GM21786 (cell line): ENCODE measurements around the gene CADM2.

Source experiments
- ATAC-seq: cut with Tn5 transposase; IDR thresholded peaks from one replicate; pipeline ENCODE4 v1.9.1; 2021; ENCODE audit not compliant: unreplicated experiment

CADM2 gene

DNA sequence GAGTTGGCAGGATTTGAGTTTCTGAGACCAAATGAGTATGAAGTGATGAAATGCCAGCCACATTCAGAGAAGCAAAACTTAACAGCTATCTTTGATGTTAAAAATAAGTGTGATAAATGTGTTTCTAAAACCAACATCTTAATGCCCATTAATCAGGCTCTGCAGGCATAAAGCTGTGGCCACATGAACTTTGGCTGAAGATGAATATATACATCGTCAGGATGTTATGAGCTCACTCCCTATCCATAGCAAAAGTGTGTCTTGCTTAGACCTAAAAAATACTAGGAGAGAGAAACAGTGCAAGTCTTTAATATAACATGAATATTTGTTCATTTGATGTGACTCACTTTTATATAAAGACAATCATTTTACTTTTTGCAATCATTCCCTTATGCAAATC lies 218.0 kb downstream of the CADM2 start:
- no peak for ATAC-seq

DNA sequence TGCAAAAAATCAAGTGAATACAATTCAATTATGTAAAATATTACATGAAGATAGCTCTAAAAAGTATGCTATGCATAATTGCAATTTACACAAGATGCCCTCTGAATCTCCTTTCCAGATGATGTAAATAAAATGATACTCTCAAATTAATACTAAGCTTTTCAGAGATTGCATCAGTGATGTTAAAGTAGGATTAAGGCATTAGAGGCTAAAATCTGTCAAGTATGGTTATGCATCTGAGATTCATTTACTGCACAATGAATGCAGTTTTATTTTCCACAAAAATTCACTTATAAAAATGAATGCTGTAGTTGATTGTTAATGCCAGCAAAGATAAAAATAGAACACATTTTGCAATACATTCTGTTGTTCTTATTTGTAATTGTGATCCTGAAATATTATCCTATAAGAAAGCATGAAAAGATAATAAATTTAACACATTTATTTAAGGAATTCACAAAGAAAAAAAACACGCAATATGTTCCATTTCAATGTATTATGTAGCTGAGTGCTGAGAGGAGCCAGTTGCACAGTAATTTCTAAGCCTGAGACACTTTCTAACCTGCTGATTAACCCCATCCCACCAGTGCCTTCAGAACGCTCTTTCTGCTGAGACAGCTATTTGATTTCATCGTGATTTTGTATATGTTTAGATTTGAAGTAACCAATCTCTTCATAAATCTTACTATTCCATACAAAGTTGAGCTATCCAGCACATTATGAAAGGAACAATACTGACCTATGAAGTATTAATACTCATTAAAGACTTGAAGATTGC lies 224.4 kb downstream of the CADM2 start:
- ATAC-seq, result no peak

DNA sequence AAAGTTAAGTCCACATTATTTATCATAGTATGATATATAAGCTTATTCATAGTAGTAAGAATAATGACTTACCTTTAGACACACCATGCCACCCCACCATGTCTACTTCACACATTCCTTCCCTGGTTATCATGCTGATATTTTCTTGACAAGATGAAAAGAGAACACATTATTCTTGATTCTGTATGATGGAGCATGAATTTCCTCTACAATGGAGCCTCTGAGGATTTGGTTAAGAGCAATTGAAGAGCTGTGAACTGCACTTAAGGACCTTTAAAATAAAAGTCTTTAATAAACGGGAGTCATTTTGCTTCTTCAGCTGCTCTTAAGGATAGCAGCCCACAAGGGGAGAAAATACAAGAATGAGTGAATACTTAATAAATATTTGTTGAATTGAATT lies 226.7 kb downstream of the CADM2 start:
- no peak for ATAC-seq

DNA sequence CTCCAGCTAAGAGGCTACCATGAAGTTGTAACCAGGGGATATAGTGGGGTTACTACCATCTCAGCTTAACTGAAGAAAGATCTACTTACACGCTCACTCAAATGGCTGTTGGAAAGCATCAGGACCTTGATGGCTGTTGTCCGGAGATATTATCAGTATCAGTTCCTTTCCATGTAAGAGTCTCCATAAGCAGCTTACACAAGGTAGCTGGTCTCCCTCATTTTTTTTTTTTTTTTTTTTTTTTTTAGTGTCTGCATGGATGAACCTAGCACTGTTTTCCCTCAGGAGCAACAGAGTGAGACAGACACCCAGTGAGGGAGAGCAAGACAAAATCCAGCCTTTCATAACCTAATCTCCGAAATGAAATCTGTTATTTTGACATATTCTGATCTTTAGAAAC lies 230.9 kb downstream of the CADM2 start:
- ATAC-seq, result no peak

DNA sequence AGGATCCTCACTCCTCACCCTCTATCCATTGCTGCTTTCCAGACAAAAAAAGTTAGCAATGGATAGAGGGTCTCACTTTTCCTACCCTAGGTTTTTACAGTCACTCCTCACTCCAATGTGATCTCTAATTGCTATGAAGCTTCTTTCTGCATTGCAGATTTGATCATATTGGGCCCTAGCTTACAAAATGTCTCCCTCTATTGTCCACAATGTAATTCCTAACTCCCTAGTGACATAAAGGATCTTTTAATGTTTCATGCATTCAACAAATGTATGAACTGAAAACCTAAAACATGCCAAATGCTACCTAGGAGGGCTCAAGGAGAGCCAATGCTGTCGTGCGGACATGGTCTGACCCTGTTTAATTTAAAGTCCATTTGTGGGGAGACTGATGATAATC lies 234.8 kb downstream of the CADM2 start:
- ATAC-seq, result no peak

DNA sequence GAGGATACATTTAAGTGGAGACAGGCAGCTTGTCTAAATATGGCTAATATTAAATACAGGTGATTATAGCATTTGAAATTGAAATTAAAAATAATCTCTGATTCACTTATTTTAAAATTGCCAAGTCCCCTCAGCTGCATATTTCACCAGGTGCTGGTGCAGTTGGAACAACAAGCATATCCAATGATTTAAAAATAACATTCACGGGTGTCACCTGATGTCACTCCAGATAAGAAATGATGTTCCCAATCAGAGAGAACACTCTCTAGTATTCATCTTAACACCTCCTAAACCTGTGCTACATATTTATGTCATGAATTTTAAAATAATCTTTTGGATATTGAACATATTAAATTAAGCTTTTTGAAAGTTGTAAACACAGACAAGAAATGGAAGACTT lies 249.9 kb downstream of the CADM2 start:
- ATAC-seq, result no peak

DNA sequence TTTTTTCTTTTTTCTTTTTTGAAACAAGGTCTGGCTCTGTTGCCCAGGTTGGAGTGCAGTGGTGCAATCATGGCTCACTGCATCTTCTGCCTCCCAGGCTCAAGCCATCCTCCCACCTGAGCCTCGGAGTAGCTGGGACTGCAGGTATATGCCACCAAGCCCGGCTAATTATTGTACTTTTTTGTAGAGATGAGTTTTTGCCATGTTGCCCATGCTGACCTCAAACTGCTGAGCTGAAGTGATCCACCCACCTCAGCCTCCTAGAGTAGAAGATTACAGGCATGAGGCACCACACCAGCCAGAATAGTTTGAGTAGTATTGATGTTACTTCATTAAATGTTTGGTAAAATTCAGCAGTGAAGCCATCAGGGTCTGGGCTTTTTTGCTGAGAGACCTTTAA lies 251.8 kb downstream of the CADM2 start:
- no peak for ATAC-seq

DNA sequence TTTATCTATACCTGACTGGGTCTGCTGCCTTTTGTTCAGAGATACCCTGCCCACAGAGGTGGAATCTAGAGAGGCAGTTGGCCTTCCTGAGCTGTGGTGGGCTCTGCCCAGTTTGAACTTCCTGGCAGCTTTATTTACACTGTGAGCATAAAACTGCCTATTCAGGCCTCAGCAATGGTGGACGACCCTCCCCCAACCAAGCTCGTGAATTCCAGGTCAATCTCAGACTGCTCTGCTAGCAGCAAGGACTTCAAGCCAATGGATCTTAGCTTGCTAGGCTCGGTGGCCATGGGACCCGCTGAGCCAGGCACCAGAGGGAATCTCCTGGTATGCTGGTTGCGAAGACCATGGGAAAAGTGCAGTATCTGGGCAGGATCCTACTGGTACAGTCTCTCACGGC lies 270.2 kb downstream of the CADM2 start:
- no peak for ATAC-seq

DNA sequence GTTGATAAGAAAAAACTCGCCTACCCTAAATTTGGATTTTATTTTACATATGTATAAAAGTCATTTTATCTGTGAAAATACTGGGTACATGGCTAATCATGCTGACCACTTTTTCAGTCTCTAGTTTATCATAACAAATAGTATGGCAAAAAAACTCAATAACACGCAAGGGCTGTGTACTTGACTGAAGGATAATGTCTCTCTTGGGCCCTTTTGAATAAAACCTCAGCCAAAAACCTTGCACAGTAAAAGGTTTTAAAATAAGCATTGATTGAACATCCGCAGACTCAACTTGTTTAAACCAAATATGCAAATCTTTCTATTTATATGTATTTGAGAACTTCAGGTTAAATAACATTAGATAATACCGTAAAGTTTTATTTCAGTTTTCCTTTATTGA lies 285.3 kb downstream of the CADM2 start:
- no peak for ATAC-seq

DNA sequence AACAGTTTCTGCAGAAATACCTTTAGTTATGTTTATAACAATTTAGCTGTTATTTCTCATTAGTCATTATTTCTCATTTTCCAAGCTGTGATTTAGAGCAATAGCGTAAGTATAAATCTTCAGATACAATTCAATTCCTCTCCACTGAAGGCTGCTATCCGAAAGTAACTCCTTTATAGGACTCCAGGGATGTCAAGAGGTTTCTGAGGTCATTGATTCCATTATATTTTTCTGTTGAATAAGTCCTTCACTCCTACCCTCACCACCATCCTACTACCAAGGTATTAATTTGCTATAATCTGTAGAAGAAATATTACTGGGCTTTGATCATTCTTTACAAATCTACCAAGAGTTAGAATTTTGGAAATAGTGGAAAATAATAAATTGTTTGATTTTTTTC lies 285.7 kb downstream of the CADM2 start:
- no peak for ATAC-seq

DNA sequence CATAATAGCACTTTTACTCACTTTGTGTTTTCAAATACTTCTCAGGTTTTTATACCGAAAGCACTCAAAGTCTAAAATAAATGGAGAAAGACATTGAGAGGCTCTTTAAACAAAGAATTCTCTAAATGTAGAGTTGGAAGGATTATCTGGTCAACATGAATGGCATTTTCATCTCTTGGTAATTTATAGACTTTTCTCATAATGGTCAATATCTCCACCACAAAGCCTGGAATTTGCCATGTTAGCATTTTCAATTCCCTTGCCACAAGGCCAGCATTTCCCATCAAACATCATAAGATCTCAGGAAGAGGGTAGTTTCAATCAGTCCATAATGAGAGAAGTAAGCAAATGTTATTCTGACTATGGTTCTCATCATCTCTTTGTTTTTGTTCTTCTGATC lies 293.0 kb downstream of the CADM2 start:
- no peak for ATAC-seq

DNA sequence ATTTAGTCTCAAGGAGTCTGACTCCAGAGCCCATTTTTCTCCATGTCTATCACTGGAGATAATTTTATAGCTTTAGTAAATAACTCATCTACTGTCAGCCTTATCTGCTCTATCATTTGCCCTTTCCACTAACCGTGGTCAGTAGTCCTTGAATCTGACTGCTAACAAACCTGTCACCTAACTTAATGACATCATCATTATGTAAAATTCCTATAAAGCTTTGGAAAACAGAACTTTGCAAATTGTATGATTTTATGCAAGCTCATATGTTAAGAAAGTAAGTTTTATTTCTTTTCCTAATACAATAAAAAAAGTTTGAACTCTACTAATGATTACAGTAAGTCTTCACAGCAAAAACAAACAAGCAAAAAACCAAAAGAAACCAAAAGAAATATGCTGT lies 293.9 kb downstream of the CADM2 start:
- ATAC-seq, result no peak

DNA sequence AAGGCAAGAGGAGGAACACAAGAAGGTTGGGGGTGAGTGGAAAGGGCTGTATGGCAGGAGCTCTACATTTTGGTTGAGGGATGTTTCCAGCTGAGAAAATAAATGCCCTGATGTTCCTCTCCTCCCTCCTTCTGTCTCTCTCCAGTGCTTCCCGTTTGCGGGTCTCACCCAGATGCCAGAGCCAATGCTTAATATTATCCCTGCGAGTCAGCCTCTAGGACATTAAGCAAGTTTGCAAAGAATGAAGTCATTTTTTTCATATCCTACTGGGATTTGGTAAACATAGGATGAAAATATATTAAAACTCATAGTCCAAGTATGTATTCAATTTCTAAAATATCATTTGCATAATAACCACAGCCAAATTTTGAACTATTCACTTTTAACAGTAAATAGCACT lies 295.9 kb downstream of the CADM2 start:
- no peak for ATAC-seq

DNA sequence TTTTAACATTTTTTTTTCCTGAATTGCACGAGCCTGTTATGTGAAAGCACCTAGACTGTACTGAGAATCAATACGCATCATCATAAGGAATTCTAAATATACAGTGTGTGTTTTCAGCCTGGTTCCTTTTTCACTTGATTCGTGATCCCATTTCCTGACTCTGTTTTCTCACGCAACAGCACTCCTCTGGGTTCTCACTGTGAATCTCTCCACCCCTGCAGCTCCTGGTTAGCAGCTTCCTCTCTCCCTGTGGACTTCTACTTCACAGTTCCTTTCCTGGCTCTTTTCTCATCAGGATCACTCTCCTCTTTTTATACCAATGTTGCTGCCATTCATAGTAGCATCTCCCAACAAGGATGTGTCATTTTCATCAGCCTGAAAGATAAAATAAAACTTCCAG lies 297.2 kb downstream of the CADM2 start:
- ATAC-seq, result no peak

DNA sequence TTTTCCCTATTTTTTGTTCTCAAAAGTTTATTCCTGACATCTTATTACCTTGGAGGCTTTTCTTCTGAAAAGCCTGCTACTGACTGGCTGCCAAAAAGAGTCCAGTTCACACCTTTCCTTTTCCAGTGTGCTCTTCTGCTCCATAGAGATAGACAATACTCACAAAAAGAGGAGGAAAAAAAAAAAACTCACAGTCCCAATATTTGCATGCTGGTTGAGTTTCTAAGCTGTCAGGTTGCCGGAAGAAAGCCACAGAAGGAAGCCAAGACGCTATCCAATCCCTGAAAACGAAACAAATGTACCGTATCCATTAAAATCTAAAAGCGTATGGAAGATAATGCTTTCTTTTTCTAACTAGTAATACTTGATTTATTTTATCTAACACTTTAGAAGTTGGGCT lies 299.5 kb downstream of the CADM2 start:
- no peak for ATAC-seq

DNA sequence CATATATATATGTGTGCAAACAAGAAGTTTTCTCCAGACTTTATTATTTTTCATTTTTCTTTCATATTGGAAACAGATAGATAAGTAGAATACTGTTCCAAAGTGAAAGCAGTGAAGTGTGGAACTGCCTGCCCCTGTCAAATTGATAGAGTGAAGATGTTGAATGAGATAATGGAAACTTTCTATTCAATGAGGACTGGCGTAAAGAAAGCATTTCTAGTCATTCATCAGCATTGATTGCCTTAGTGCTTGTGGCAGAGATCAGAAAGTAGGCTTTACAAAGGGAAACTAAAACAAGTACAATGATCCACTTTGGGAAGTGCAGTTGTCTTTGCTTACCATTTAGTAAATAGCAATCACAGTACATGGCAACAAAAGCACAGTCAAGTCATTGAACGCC lies 300.0 kb downstream of the CADM2 start:
- no peak for ATAC-seq

DNA sequence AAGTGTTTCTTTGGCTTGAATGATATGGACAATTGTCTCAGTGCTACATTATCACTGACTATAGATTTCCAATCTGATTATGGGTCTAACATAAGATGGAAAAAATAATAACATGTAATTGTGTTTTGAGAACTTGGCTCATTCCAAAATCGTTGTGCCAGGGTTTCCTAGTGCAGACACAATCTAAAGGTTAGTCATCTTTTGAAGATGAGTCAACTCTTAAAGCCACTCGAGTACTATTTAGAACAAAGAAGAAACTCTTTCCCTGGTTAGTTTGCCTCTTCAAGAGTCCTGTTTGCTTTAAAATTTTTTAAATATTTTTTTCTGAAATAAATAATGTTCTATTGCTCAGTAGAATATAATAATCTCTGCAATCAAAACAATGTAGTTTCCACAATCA lies 301.0 kb downstream of the CADM2 start:
- ATAC-seq, result no peak

DNA sequence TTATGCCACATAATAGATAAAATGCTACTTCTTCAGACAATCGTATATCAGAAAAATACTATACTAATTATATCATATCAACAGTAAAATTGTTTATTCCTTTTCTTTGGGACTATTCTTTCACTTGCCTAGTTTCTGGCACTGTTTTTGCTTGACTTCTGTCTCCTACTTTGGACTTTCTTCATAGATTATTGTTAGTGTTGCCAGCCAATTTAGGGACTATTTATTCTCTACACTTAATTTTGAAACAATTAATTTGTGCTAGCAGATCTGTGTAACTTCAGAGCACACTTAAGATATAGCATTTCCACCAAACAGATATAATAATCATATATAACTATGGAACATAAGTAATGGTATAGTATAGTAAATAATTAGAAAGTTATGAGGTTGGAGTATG lies 305.6 kb downstream of the CADM2 start:
- no peak for ATAC-seq

DNA sequence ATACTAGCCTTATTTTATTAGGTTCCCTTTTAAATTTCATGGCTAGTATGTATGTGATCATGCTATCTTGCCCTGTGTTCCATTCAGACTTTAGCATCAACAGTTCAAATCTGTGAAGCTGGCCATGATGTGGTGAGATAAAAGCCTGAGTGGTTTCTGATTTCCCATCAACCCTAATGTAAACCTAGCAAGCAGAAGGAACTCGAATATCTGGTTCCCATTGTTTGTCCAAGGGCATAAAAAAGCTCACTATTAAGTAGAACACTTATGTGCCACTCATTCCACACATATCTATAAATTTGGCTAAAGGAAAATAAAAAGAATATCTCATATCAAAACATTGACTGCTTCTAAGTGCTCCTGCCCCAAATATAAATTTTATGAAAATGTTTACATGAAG lies 311.7 kb downstream of the CADM2 start:
- ATAC-seq, result no peak

DNA sequence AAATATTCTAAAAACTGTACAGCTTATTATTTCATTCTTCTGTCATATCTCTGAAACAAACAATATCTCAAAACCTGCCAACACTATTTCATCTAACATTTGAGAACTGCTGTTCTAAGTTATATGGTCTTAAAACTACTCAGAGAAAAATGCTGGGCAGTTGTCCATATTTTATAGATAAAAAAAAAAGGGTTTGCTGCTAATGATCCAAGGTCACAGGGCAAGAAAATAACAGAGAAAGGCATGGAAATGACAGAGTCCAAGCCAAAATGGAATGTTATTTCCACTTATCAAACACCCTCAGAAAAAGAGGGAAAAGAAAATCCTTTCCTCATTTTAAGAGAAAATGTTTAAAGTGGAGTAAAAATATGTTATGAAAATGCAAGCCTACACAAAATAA lies 313.1 kb downstream of the CADM2 start:
- ATAC-seq, result no peak

DNA sequence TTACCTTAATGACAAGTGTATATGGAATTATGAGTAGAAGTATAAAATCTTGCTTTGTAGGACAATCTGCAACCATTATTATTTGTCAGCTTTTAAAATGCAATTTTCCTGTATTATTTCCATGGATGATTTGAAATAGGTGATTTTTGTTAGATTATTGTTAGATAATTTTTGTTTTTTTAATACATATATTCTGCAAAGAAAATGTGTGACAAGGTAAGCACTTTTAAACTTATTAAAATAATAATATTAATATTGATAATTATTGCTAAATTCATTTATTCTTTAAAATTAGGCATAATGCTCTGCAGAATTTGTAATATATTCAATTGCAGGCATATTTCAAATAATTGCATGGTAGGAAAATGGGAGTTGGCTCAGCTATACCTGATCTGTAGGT lies 329.5 kb downstream of the CADM2 start:
- ATAC-seq, result no peak

DNA sequence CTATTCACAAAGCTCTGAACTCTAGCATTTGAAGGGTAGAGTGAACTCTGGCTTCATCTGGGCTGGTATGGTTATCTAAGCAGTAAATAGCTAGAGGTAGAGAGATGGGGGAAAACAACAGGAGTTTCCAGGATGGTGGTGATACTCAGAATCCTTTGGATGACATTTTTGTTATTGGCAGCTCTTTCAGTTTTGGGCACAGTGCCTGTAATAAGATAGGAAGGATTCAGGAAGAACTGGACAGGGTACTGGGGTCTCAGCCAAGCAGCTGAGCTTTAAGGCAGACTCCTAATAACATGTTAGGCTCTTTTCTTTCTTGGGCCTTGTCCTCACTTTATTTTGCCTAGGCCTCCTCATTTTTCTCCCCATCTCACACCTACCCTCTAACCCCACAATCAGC lies 338.5 kb downstream of the CADM2 start:
- ATAC-seq, result no peak

DNA sequence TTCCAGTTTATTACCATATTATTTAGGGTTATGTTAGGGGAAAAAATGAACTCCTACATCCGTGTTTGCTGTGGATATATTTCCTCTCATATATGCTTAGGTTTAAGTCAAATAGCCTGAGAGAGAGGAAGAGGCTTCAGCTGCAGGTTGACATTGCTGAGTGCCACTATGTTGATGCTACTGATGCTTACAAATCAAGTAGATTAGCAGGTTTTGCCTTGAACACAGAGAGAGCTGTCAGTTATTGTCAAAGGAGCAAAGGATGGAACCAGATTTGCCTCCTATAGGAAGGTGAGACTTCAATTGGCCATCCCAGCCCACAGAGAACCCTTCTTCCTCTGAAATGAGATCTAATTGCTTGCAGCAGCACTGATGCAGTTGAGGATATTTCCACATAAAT lies 339.2 kb downstream of the CADM2 start:
- no peak for ATAC-seq

DNA sequence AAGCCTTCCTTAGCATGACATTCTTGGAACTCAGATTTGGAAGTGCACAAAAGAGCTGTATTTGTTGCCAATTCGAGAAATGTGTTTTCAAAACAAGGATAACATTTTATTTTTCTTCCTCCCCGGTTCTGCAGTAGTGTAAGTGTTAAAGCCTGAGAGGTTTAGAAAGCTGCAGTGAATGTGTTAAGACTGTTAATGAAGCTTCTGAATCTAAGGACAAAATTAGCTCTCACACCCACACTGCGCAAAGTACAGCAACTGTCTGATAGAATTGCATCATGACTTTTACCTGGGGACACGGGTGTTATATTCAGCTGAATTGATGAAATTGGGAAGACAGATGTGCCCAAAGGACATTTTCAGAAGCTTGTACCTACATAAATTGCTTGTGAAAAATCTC lies 344.4 kb downstream of the CADM2 start:
- no peak for ATAC-seq
